RWPE2 (cell line): ENCODE measurements around the gene MFNG.

Experiments used
- ATAC-seq: fragments of 200-7000 bp; cut with Tn5 transposase; 3 replicates; pipeline ENCODE4 v1.9.1; 2021; ENCODE audit warnings: low read depth
- DNase-seq: peaks from one replicate; pipeline ENCODE4 v3.0.0-alpha.2; 2020; ENCODE audit warnings: low spot score
- H3K27ac ChIP-seq: fragments of 450-650 bp; 2 replicates; pipeline ENCODE4 v1.5.1; 2017; ENCODE audit warnings: mild to moderate bottlenecking; ENCODE audit not compliant: poor library complexity, severe bottlenecking
- H3K27me3 ChIP-seq: fragments of 250-450 bp; sonication (Bioruptor Pico); 2 replicates; pipeline ENCODE4 v1.5.1; 2021; ENCODE audit warnings: mild to moderate bottlenecking, moderate library complexity; ENCODE audit not compliant: insufficient read depth, poor library complexity, severe bottlenecking
- H3K36me3 ChIP-seq: fragments of 250-450 bp; sonication (Bioruptor Pico); 2 replicates; pipeline ENCODE4 v1.5.1; 2020; ENCODE audit warnings: low read depth, mild to moderate bottlenecking, moderate library complexity
- H3K4me1 ChIP-seq: fragments of 250-450 bp; sonication (Bioruptor Pico); 2 replicates; pipeline ENCODE4 v1.5.1; 2021; ENCODE audit warnings: mild to moderate bottlenecking, moderate library complexity; ENCODE audit not compliant: insufficient read depth, poor library complexity, severe bottlenecking
- H3K4me3 ChIP-seq: fragments of 250-450 bp; sonication (Bioruptor Pico); 2 replicates; pipeline ENCODE4 v1.5.1; 2021; ENCODE audit warnings: mild to moderate bottlenecking, moderate library complexity; ENCODE audit not compliant: severe bottlenecking
- H3K9me3 ChIP-seq: fragments of 250-450 bp; sonication (Bioruptor Pico); 2 replicates; pipeline ENCODE4 v1.5.1; 2021; ENCODE audit warnings: mild to moderate bottlenecking, moderate library complexity; ENCODE audit not compliant: severe bottlenecking
- TF ChIP-seq, protein P1 (sequence below): fragments of 450-650 bp; IDR thresholded peaks from one replicate; pipeline ENCODE4 v1.5.1; 2017; ENCODE audit warnings: mild to moderate bottlenecking, moderate library complexity; ENCODE audit not compliant: poor library complexity, severe bottlenecking

Gene MFNG

GRCh38 chr22:37515901-37516300 is 29.7 kb upstream of the MFNG start:
- Histone ChIP-seq H3K4me1 (peaks cover 38% of the 10 kb centered on the region), H3K4me3 (no peak overlapping the region), H3K36me3 (peaks cover 61% of the 10 kb centered on the region), H3K9me3 (no peaks in the 10 kb centered on the region), H3K27ac (peak overlapping the region; percentile 6), H3K27me3 (no peaks in the 10 kb centered on the region)
- TF ChIP-seq, protein P1, sequence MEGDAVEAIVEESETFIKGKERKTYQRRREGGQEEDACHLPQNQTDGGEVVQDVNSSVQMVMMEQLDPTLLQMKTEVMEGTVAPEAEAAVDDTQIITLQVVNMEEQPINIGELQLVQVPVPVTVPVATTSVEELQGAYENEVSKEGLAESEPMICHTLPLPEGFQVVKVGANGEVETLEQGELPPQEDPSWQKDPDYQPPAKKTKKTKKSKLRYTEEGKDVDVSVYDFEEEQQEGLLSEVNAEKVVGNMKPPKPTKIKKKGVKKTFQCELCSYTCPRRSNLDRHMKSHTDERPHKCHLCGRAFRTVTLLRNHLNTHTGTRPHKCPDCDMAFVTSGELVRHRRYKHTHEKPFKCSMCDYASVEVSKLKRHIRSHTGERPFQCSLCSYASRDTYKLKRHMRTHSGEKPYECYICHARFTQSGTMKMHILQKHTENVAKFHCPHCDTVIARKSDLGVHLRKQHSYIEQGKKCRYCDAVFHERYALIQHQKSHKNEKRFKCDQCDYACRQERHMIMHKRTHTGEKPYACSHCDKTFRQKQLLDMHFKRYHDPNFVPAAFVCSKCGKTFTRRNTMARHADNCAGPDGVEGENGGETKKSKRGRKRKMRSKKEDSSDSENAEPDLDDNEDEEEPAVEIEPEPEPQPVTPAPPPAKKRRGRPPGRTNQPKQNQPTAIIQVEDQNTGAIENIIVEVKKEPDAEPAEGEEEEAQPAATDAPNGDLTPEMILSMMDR: no peak
- no peak for DNase-seq
- no peak for ATAC-seq

GRCh38 chr22:37514526-37515051 is 28.4 kb upstream of the MFNG start:
- Histone ChIP-seq H3K4me1 (peaks cover 43% of the 10 kb centered on the region), H3K4me3 (no peak overlapping the region), H3K9me3 (no peaks in the 10 kb centered on the region), H3K27me3 (no peaks in the 10 kb centered on the region), H3K36me3 (peaks cover 70% of the 10 kb centered on the region), H3K27ac (peak overlapping the region; percentile 73)
- TF ChIP-seq, protein P1: no peak
- ATAC-seq (no peak), DNase-seq (peak; percentile 56)

GRCh38 chr22:37511395-37512104 is 25.4 kb upstream of the MFNG start:
- ATAC-seq (no peak), DNase-seq (no peak)
- Histone ChIP-seq H3K9me3 (no peaks in the 10 kb centered on the region), H3K27me3 (no peaks in the 10 kb centered on the region), H3K4me1 (peaks cover 48% of the 10 kb centered on the region), H3K27ac (peak overlapping the region; percentile 73), H3K4me3 (no peak overlapping the region), H3K36me3 (peaks cover 85% of the 10 kb centered on the region)
- TF ChIP-seq, protein P1: no peak

GRCh38 chr22:37510091-37510490 is 23.9 kb upstream of the MFNG start:
- ATAC-seq (no peak), DNase-seq (peak; percentile 58)
- peak overlapping the region; percentile 73 for H3K27ac ChIP-seq

More at GRCh38 chr22:37510091-37510490, 23.9 kb upstream of the MFNG start:
- Histone ChIP-seq H3K36me3 (peaks cover 85% of the 10 kb centered on the region), H3K4me1 (peaks cover 48% of the 10 kb centered on the region), H3K9me3 (no peaks in the 10 kb centered on the region), H3K4me3 (no peak overlapping the region), H3K27me3 (no peaks in the 10 kb centered on the region)
- TF ChIP-seq, protein P1: no peak
